ENCODE data around the gene BCLAF1. TPM values are rescaled to one million over a fixed set of nuclear protein-coding genes. Genes with fewer than 3 reads are reported as not detected.

BCLAF1 gene
- total and polyA plus RNA-seq, 2 donors (not counting 1 experiment from before 2014, with no cell fraction given): 39.3 to 268 TPM

GRCh38 chr6:136262940-136263339, 26.7 kb downstream of the BCLAF1 start:
- TF ChIP-seq CTCF (IDR thresholded peaks at IDR 0.05) (no peak), EZH2 (IDR thresholded peaks at IDR 0.05; ENCODE audit: borderline replicate concordance, insufficient read depth, low read depth, low read length, poor library complexity, severe bottlenecking) (no peak)
- H3K27ac ChIP-seq (ENCODE audit: low read length in 2 of 2): no peak overlapping the region
- ATAC-seq (ENCODE audit: low read depth) (no peak), DNase-seq (no peak)
- peaks cover 14 to 93% of the 10 kb centered on the region in 2 experiments for H3K36me3 ChIP-seq (replicated peaks in 1 of 2; ENCODE audit: control extremely low read depth in 1 of 2, control insufficient read depth in 1 of 2, extremely low read depth in 1 of 2, insufficient read depth in 2 of 2, low read length in 1 of 2)
- H3K9me3 ChIP-seq (ENCODE audit: control extremely low read depth in 1 of 3, control insufficient read depth in 2 of 3, insufficient read depth in 1 of 3, low read length in 2 of 3): no peaks in the 10 kb centered on the region
- ChIA-PET POLR2A (no interaction called here), CTCF (interaction anchor here (1.4 kb wide), 1 partner anchor 55 kb away, joined by 4 read pairs; no protein-coding TSS in a partner anchor)
- H2AFZ ChIP-seq (ENCODE audit: insufficient read depth, low read depth, low read length, poor library complexity, severe bottlenecking): no peak overlapping the region
- Mint-ChIP-seq H3K27ac (no peak overlapping the region), H3K27me3 (no peaks in the 10 kb centered on the region), H3K4me1 (no peaks in the 10 kb centered on the region), H3K4me3 (no peak overlapping the region), H3K9me3 (ENCODE audit: insufficient read depth) (no peaks in the 10 kb centered on the region)
- WGBS (ENCODE audit: insufficient coverage): no CpG with 5 or more reads among the region's 1 CpG
- H3K79me2 ChIP-seq (ENCODE audit: control insufficient read depth, insufficient read depth, low read length): peaks cover 8% of the 10 kb centered on the region
- H4K20me1 ChIP-seq (ENCODE audit: control insufficient read depth, insufficient read depth, low read length, poor library complexity, severe bottlenecking): peaks cover 62% of the 10 kb centered on the region
- H3K4me3 ChIP-seq (ENCODE audit: control extremely low read depth in 1 of 5, extremely low read depth in 1 of 5, insufficient read depth in 1 of 5, low read depth in 2 of 5, low read length in 4 of 5): no peak overlapping the region
- H3K27me3 ChIP-seq (replicated peaks in 1 of 4; ENCODE audit: control extremely low read depth in 1 of 4, control insufficient read depth in 3 of 4, insufficient read depth in 4 of 4, low read length in 3 of 4): no peaks in the 10 kb centered on the region
- H3K9ac ChIP-seq (ENCODE audit: low read length): no peak overlapping the region
- H3K4me2 ChIP-seq (replicated peaks; ENCODE audit: low read depth, low read length, poor library complexity, severe bottlenecking): no peak overlapping the region
- intact Hi-C loops (cut with micrococcal nuclease): no loop called here
- no peaks in the 10 kb centered on the region for H3K4me1 ChIP-seq (ENCODE audit: control insufficient read depth in 2 of 2, insufficient read depth in 2 of 2, low read length in 2 of 2)

- Histone ChIP-seq H3K4me2 (replicated peaks; ENCODE audit: low read depth, low read length, poor library complexity, severe bottlenecking) (no peak overlapping the region), H3K4me1 (ENCODE audit: control insufficient read depth in 2 of 2, insufficient read depth in 2 of 2, low read length in 2 of 2) (peaks cover 9% of the 10 kb centered on the region in 2 donors), H3K9ac (ENCODE audit: low read length) (no peak overlapping the region), H3K4me3 (ENCODE audit: control extremely low read depth in 1 of 5, extremely low read depth in 1 of 5, insufficient read depth in 1 of 5, low read depth in 2 of 5, low read length in 4 of 5) (no peak overlapping the region), H2AFZ (ENCODE audit: insufficient read depth, low read depth, low read length, poor library complexity, severe bottlenecking) (no peak overlapping the region), H3K36me3 (replicated peaks in 1 of 2; ENCODE audit: control extremely low read depth in 1 of 2, control insufficient read depth in 1 of 2, extremely low read depth in 1 of 2, insufficient read depth in 2 of 2, low read length in 1 of 2) (peaks cover 4 to 22% of the 10 kb centered on the region in 2 experiments), H3K9me3 (ENCODE audit: control extremely low read depth in 1 of 3, control insufficient read depth in 2 of 3, insufficient read depth in 1 of 3, low read length in 2 of 3) (no peaks in the 10 kb centered on the region), H3K27me3 (replicated peaks in 1 of 4; ENCODE audit: control extremely low read depth in 1 of 4, control insufficient read depth in 3 of 4, insufficient read depth in 4 of 4, low read length in 3 of 4) (no peaks in the 10 kb centered on the region), H3K79me2 (ENCODE audit: control insufficient read depth, insufficient read depth, low read length) (no peaks in the 10 kb centered on the region), H4K20me1 (ENCODE audit: control insufficient read depth, insufficient read depth, low read length, poor library complexity, severe bottlenecking) (no peaks in the 10 kb centered on the region), H3K27ac (ENCODE audit: low read length in 2 of 2) (no peak overlapping the region)
- Mint-ChIP-seq H3K27ac (no peak overlapping the region), H3K9me3 (ENCODE audit: insufficient read depth) (no peaks in the 10 kb centered on the region), H3K4me1 (peaks cover 21% of the 10 kb centered on the region), H3K4me3 (no peak overlapping the region), H3K27me3 (no peaks in the 10 kb centered on the region)
- ChIA-PET POLR2A (interaction anchor here (1.0 kb wide), 1 partner anchor 35 kb away, joined by 7 read pairs; the partner anchor contains the start of gene BCLAF1), CTCF (interaction anchor here (0.9 to 1.1 kb wide), 2 partner anchors 36 to 343 kb away, joined by 3 to 4 read pairs; no protein-coding TSS in a partner anchor)
- intact Hi-C loops (cut with micrococcal nuclease): no loop called here
- no peak for DNase-seq
- TF ChIP-seq CTCF (IDR thresholded peaks at IDR 0.05): no peak
- TF ChIP-seq EZH2 (IDR thresholded peaks at IDR 0.05; ENCODE audit: borderline replicate concordance, insufficient read depth, low read depth, low read length, poor library complexity, severe bottlenecking): no peak
- no peak for ATAC-seq (ENCODE audit: low read depth)
Measured at GRCh38 chr6:136254851-136255466, 34.7 kb downstream of the BCLAF1 start.
